ENCODE results near the gene LIPC.

DNA sequence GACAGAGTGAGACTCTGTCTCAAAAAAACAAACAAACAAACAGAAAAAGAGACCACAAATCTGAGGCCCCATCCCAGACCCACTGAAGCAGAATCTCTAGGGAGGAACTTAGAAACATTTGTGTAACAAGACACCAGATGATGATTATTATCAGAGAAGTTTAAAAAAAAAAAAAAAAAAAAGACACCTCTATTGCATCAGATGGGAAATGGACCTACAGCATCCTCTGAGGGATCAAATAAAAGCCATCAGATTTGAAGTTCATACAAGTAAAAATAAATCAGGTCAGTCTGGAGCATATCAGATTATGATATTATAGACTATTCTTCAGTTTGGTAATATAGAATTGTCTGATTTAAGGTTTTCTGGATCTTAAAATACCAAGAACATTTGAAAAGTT, 21.9 kb upstream of the LIPC start:
- TF ChIP-seq ZSCAN20 (CRISPR knock-in tag; IDR thresholded peaks at IDR 0.05) (no peak), BHLHE40 (IDR thresholded peaks at IDR 0.05; ENCODE audit: low read depth, low read length) (no peak), SMC3 (IDR thresholded peaks at IDR 0.05) (no peak), POLR2A (IDR thresholded peaks at IDR 0.05; ENCODE audit: low read length) (no peak), NFE2L2 (conservative IDR thresholded peaks at IDR 0.05; ENCODE audit: low read length) (no peak), RFX5 (IDR thresholded peaks at IDR 0.05) (no peak), JUNB (IDR thresholded peaks at IDR 0.05) (no peak), PHF8 (IDR thresholded peaks at IDR 0.05; ENCODE audit: borderline replicate concordance, low read depth) (no peak), TP53 (CRISPR knock-in tag; IDR thresholded peaks at IDR 0.05) (no peak), EP300 (IDR thresholded peaks at IDR 0.05) (no peak), RAD21 (conservative IDR thresholded peaks at IDR 0.05 in 1 of 2, IDR thresholded peaks at IDR 0.05 in 1 of 2) (no peak)
- TF ChIP-seq, protein P1, sequence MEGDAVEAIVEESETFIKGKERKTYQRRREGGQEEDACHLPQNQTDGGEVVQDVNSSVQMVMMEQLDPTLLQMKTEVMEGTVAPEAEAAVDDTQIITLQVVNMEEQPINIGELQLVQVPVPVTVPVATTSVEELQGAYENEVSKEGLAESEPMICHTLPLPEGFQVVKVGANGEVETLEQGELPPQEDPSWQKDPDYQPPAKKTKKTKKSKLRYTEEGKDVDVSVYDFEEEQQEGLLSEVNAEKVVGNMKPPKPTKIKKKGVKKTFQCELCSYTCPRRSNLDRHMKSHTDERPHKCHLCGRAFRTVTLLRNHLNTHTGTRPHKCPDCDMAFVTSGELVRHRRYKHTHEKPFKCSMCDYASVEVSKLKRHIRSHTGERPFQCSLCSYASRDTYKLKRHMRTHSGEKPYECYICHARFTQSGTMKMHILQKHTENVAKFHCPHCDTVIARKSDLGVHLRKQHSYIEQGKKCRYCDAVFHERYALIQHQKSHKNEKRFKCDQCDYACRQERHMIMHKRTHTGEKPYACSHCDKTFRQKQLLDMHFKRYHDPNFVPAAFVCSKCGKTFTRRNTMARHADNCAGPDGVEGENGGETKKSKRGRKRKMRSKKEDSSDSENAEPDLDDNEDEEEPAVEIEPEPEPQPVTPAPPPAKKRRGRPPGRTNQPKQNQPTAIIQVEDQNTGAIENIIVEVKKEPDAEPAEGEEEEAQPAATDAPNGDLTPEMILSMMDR (IDR thresholded peaks at IDR 0.05): no peak
- TF ChIP-seq, protein P2, sequence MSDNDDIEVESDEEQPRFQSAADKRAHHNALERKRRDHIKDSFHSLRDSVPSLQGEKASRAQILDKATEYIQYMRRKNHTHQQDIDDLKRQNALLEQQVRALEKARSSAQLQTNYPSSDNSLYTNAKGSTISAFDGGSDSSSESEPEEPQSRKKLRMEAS (IDR thresholded peaks at IDR 0.05): no peak
- TF ChIP-seq, protein P3, sequence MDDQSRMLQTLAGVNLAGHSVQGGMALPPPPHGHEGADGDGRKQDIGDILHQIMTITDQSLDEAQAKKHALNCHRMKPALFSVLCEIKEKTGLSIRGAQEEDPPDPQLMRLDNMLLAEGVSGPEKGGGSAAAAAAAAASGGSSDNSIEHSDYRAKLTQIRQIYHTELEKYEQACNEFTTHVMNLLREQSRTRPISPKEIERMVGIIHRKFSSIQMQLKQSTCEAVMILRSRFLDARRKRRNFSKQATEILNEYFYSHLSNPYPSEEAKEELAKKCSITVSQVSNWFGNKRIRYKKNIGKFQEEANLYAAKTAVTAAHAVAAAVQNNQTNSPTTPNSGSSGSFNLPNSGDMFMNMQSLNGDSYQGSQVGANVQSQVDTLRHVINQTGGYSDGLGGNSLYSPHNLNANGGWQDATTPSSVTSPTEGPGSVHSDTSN (IDR thresholded peaks at IDR 0.05): no peak
